HepG2 (cell line): ENCODE measurements around the gene RFX2. TPM values are rescaled to one million over a fixed set of nuclear protein-coding genes. Genes with fewer than 3 reads are reported as not detected.

Experiments
- ATF4 ChIP-seq, 2 experiments: fragments of 450-650 bp in 1 of 2; sonication (generic) in 1 of 2; formaldehyde crosslinking; IDR thresholded peaks; 2 replicates each; pipeline versions ENCODE4 v1.5.0 to v1.8.0; 2020 to 2022; ENCODE audit warnings: mild to moderate bottlenecking in 1 of 2, missing genetic modification reagents in 1 of 2
- BRD4 ChIP-seq: sonication (generic); formaldehyde crosslinking; IDR thresholded peaks from 2 replicates; pipeline ENCODE4 v1.4.0; 2020; ENCODE audit warnings: missing genetic modification reagents
- HHEX ChIP-seq: IDR thresholded peaks from 2 replicates; pipeline ENCODE4 v1.6.1; 2016; ENCODE audit warnings: control low read depth
- HIC2 ChIP-seq: sonication (generic); formaldehyde crosslinking; IDR thresholded peaks from 2 replicates; pipeline ENCODE4 v1.9.0; 2022; ENCODE audit warnings: low read depth, missing genetic modification reagents
- HNRNPUL1 ChIP-seq: fragments of 200-400 bp; formaldehyde crosslinking; IDR thresholded peaks from 2 replicates; pipeline ENCODE4 v1.6.1; 2017; ENCODE audit warnings: low read depth, mild to moderate bottlenecking, low read length, moderate library complexity
- KMT2B ChIP-seq: IDR thresholded peaks from 2 replicates; pipeline ENCODE4 v1.6.1; 2016; ENCODE audit warnings: missing genetic modification reagents, missing compliant biosample characterization
- MTF1 ChIP-seq: sonication (generic); formaldehyde crosslinking; IDR thresholded peaks from 2 replicates; pipeline ENCODE4 v1.5.0; 2020; ENCODE audit warnings: missing genetic modification reagents
- THAP7 ChIP-seq: sonication (generic); formaldehyde crosslinking; IDR thresholded peaks from 2 replicates; pipeline ENCODE4 v1.8.1; 2023; ENCODE audit warnings: mild to moderate bottlenecking, missing genetic modification reagents
- THYN1 ChIP-seq: sonication (generic); formaldehyde crosslinking; IDR thresholded peaks from 2 replicates; pipeline ENCODE4 v1.8.1; 2023; ENCODE audit warnings: low read depth, mild to moderate bottlenecking, moderate library complexity, missing genetic modification reagents, borderline replicate concordance
- ZFX ChIP-seq: sonication (generic); formaldehyde crosslinking; IDR thresholded peaks from 2 replicates; pipeline ENCODE4 v1.4.0; 2020; ENCODE audit warnings: mild to moderate bottlenecking, low read depth, missing genetic modification reagents, moderate library complexity
- ZNF34 ChIP-seq: sonication (generic); formaldehyde crosslinking; IDR thresholded peaks from 2 replicates; pipeline ENCODE4 v1.4.0; 2020; ENCODE audit warnings: mild to moderate bottlenecking, missing genetic modification reagents, borderline replicate concordance
- ZNF383 ChIP-seq: sonication (generic); formaldehyde crosslinking; IDR thresholded peaks from 2 replicates; pipeline ENCODE4 v1.4.0; 2020; ENCODE audit warnings: missing genetic modification reagents, mild to moderate bottlenecking, borderline replicate concordance
- ZNF501 ChIP-seq: sonication (generic); formaldehyde crosslinking; IDR thresholded peaks from 2 replicates; pipeline ENCODE4 v1.5.1; 2020; ENCODE audit warnings: mild to moderate bottlenecking, moderate library complexity, missing genetic modification reagents
- ZNF510 ChIP-seq: sonication (generic); formaldehyde crosslinking; IDR thresholded peaks from 2 replicates; pipeline ENCODE4 v1.4.0; 2020; ENCODE audit warnings: low read depth, mild to moderate bottlenecking, missing genetic modification reagents
- ZNF567 ChIP-seq: sonication (generic); formaldehyde crosslinking; IDR thresholded peaks from 2 replicates; pipeline ENCODE4 v1.8.1; 2023; ENCODE audit warnings: mild to moderate bottlenecking, missing genetic modification reagents, borderline replicate concordance
- ZNF713 ChIP-seq: sonication (generic); formaldehyde crosslinking; IDR thresholded peaks from 2 replicates; pipeline ENCODE4 v1.4.0; 2020; ENCODE audit warnings: mild to moderate bottlenecking, missing genetic modification reagents
- polyA plus RNA-seq, 8 experiments: library from polyadenylated mRNA; depleted of rRNA in 3 of 8; stranded (reverse) in 7 of 8; unstranded in 1 of 8; fragments of >200 nt; fragmentation: Illumina TruSeq in 4 of 8; extraction: Trizol in 4 of 8; gene quantifications; 2 replicates each; pipeline versions ENCODE4 v1.2.1 to v1.2.3, GENCODE V29; 2011 to 2016; ENCODE audit warnings: low read depth in 4 of 8, missing spikeins in 1 of 8, mixed read lengths in 1 of 8; ENCODE audit not compliant: insufficient read depth in 1 of 8
- total RNA-seq, 5 experiments: library from RNA; depleted of rRNA; stranded (reverse); fragments of >200 nt; fragmentation: Illumina TruSeq; extraction: Trizol; gene quantifications; 2 replicates each; pipeline ENCODE4 v1.2.3, GENCODE V29; 2016; ENCODE audit warnings: low read depth in 1 of 5
- TF ChIP-seq, protein P1 (sequence below): IDR thresholded peaks from 2 replicates; pipeline ENCODE4 v1.6.1; 2016; ENCODE audit warnings: low read depth, control low read depth
- TF ChIP-seq, protein P2 (sequence below): sonication (generic); formaldehyde crosslinking; IDR thresholded peaks from 2 replicates; pipeline ENCODE4 v1.8.1; 2023; ENCODE audit warnings: mild to moderate bottlenecking, missing genetic modification reagents
- TF ChIP-seq, protein P3 (sequence below): sonication (generic); formaldehyde crosslinking; IDR thresholded peaks from 2 replicates; pipeline ENCODE4 v1.9.0; 2022; ENCODE audit warnings: missing genetic modification reagents, mild to moderate bottlenecking, borderline replicate concordance

RFX2 gene
- total and polyA plus RNA-seq, 2 of the 13 experiments (the other 11 are each of a cell fraction or from before 2014, with no cell fraction given) = 2.8 to 3.3 TPM

DNA sequence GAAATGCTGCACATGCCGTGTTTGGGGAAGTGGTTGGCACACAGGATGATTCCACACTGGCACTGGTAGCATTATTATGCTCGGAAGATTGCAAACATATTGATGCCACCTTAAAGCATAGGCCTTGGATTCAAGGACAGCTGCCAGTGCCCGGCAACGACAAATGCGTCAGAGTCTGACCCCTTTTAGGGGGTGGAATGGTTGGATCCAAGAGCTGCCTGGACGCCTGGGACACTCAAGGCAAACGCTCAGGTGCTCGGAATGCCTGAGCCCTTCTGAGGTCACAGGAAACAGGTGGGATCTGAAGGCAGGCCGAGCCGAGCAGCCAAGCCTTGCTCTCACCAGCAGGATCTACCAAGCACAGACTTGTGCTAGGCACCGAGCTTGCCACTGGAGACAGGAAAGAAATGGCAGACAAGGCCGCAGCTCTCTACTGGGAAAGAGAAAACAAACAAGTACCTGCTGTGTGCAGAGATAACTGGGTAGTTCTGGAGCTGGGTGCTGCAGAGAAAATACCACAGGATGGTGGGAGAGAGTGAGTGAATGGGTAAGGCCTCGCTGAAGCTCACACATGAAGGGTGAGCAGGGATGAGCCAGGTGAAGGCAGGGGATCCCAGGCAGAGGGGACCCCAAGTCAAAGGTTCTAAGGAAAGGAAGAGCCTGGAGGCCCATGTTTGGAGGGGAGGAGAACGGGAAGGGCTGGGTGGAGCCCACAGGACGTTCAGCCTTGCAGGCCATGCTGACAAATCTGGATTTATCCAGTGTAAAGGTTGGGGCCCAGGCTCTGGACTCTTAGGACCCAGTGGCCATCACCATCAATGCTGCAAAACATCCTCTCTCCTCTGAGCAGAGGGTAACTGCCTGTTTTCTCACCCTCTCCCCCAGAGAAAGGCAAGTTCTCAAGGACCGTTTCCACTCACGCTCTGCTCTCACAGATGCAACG lies 141.6 kb downstream of the RFX2 start (continued):
- no peak for TF ChIP-seq ATF4 (CRISPR knock-in tag; IDR thresholded peaks at IDR 0.05)
- TF ChIP-seq ZFX = peak; percentile 65
- TF ChIP-seq BRD4 = no peak
- TF ChIP-seq, protein P1, sequence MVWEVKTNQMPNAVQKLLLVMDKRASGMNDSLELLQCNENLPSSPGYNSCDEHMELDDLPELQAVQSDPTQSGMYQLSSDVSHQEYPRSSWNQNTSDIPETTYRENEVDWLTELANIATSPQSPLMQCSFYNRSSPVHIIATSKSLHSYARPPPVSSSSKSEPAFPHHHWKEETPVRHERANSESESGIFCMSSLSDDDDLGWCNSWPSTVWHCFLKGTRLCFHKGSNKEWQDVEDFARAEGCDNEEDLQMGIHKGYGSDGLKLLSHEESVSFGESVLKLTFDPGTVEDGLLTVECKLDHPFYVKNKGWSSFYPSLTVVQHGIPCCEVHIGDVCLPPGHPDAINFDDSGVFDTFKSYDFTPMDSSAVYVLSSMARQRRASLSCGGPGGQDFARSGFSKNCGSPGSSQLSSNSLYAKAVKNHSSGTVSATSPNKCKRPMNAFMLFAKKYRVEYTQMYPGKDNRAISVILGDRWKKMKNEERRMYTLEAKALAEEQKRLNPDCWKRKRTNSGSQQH (CRISPR knock-in tag) = 0 out of 2 replicates have a peak, but pooled peaks have one; percentile 32
- TF ChIP-seq ZNF567 (CRISPR knock-in tag) = 0 out of 2 replicates have a peak, but pooled peaks have one; percentile 34
- no peak for TF ChIP-seq MTF1 (CRISPR knock-in tag)
- 0 out of 2 replicates have a peak, but pooled peaks have one; percentile 50 for TF ChIP-seq ZNF713 (CRISPR knock-in tag)
- TF ChIP-seq, protein P2, sequence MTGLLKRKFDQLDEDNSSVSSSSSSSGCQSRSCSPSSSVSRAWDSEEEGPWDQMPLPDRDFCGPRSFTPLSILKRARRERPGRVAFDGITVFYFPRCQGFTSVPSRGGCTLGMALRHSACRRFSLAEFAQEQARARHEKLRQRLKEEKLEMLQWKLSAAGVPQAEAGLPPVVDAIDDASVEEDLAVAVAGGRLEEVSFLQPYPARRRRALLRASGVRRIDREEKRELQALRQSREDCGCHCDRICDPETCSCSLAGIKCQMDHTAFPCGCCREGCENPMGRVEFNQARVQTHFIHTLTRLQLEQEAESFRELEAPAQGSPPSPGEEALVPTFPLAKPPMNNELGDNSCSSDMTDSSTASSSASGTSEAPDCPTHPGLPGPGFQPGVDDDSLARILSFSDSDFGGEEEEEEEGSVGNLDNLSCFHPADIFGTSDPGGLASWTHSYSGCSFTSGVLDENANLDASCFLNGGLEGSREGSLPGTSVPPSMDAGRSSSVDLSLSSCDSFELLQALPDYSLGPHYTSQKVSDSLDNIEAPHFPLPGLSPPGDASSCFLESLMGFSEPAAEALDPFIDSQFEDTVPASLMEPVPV (CRISPR knock-in tag) = no peak
- TF ChIP-seq KMT2B (CRISPR knock-in tag) = no peak
- no peak for TF ChIP-seq HHEX (CRISPR knock-in tag)
- peak; percentile 78; the same call in 1 of the 2 replicates for TF ChIP-seq ZNF383 (CRISPR knock-in tag)
- TF ChIP-seq HIC2 = peak; percentile 46; the same call in 1 of the 2 replicates
- TF ChIP-seq ZNF510 (CRISPR knock-in tag) = 0 out of 2 replicates have a peak, but pooled peaks have one; percentile 67
- peak; percentile 14; the same call in 1 of the 2 replicates for TF ChIP-seq ZNF501 (CRISPR knock-in tag)
- TF ChIP-seq THYN1 (CRISPR knock-in tag) = no peak
- TF ChIP-seq HNRNPUL1 = no peak
- TF ChIP-seq, protein P3, sequence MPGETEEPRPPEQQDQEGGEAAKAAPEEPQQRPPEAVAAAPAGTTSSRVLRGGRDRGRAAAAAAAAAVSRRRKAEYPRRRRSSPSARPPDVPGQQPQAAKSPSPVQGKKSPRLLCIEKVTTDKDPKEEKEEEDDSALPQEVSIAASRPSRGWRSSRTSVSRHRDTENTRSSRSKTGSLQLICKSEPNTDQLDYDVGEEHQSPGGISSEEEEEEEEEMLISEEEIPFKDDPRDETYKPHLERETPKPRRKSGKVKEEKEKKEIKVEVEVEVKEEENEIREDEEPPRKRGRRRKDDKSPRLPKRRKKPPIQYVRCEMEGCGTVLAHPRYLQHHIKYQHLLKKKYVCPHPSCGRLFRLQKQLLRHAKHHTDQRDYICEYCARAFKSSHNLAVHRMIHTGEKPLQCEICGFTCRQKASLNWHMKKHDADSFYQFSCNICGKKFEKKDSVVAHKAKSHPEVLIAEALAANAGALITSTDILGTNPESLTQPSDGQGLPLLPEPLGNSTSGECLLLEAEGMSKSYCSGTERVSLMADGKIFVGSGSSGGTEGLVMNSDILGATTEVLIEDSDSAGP (CRISPR knock-in tag) = peak; percentile 52; the same call in 1 of the 2 replicates
- no peak for TF ChIP-seq ZNF34 (CRISPR knock-in tag)
- 0 out of 2 replicates have a peak, but pooled peaks have one; percentile 47 for TF ChIP-seq THAP7 (CRISPR knock-in tag)
